ENCODE measurements around the gene ITGB3. TPM values are rescaled to one million over a fixed set of nuclear protein-coding genes. Genes with fewer than 3 reads are reported as not detected.
A peak's percentile ranks its signal among the peaks of the same experiment; 100 is the strongest.

Gene ITGB3
- total and polyA plus RNA-seq, 9 of the 15 experiments (the other 6 are each of a cell fraction or from before 2014, with no cell fraction given), result 0.08 to 2.6 (median 0.62) TPM; not detected in 1

GRCh38 chr17:47218896-47219430, 34.7 kb upstream of the ITGB3 start (continued):
- no peak for TF ChIP-seq ATF3 (IDR thresholded peaks at IDR 0.05)
- no peak for TF ChIP-seq ATF3 (CRISPR knock-in tag; conservative IDR thresholded peaks at IDR 0.05)
- TF ChIP-seq ZBTB26 (CRISPR knock-in tag; IDR thresholded peaks at IDR 0.05), result no peak
- no peak for TF ChIP-seq KAT7 (CRISPR knock-in tag; IDR thresholded peaks at IDR 0.05; ENCODE audit: borderline replicate concordance)
- TF ChIP-seq KLF13 (tag; IDR thresholded peaks at IDR 0.05; ENCODE audit: borderline replicate concordance, low read depth), result no peak
- TF ChIP-seq ELF2 (CRISPR knock-in tag; IDR thresholded peaks at IDR 0.05), result no peak
- no peak for TF ChIP-seq CEBPB (tag; IDR thresholded peaks at IDR 0.05)
- no peak for TF ChIP-seq HLTF (IDR thresholded peaks at IDR 0.05)
- no peak for TF ChIP-seq RNF219 (CRISPR knock-in tag; IDR thresholded peaks at IDR 0.05)
- TF ChIP-seq RFX1 (IDR thresholded peaks at IDR 0.05), result no peak
- no peak for TF ChIP-seq CLOCK (CRISPR knock-in tag; IDR thresholded peaks at IDR 0.05; ENCODE audit: borderline replicate concordance)
- TF ChIP-seq RBM39 (optimal IDR thresholded peaks at IDR 0.05; ENCODE audit: low read depth, low read length), result peak; percentile 39
- TF ChIP-seq CSDE1 (IDR thresholded peaks at IDR 0.05), result no peak
- TF ChIP-seq MEF2A (IDR thresholded peaks at IDR 0.05; ENCODE audit: control insufficient read depth, low read depth, low read length), result peak; percentile 37; the same call in 1 of the 2 replicates
